Liver (tissue), 9 donors: ENCODE data around the gene KATNB1. TPM values are rescaled to one million over a fixed set of nuclear protein-coding genes. Genes with fewer than 3 reads are reported as not detected.

ENCODE experiments used
- DNase-seq: peaks from one replicate; pipeline ENCODE4 v3.0.0-alpha.2; 2017; ENCODE audit warnings: low spot score
- H3K27ac ChIP-seq, 2 donors: one replicate each; pipeline ENCODE4 v1.7.0; 2013; ENCODE audit warnings: inconsistent platforms in 2 of 2, low read length in 2 of 2, control low read depth in 1 of 2, low read depth in 1 of 2, mild to moderate bottlenecking in 1 of 2
- H3K27me3 ChIP-seq, 4 donors: one replicate each; pipeline versions ENCODE4 v1.6.1 to v1.7.0; 2013; ENCODE audit warnings: low read length in 3 of 4, inconsistent platforms in 1 of 4, mild to moderate bottlenecking in 1 of 4, moderate library complexity in 1 of 4; ENCODE audit not compliant: control insufficient read depth in 4 of 4, insufficient read depth in 4 of 4
- H3K36me3 ChIP-seq, 4 donors: one replicate each; pipeline versions ENCODE4 v1.6.1 to v1.7.0; 2013; ENCODE audit warnings: low read length in 3 of 4, mild to moderate bottlenecking in 3 of 4, low read depth in 1 of 4, moderate library complexity in 1 of 4; ENCODE audit not compliant: control insufficient read depth in 4 of 4, insufficient read depth in 3 of 4
- H3K4me1 ChIP-seq, 4 donors: one replicate each; pipeline versions ENCODE4 v1.6.1 to v1.7.0; 2013; ENCODE audit warnings: low read length in 3 of 4, mild to moderate bottlenecking in 3 of 4, moderate library complexity in 1 of 4; ENCODE audit not compliant: control insufficient read depth in 4 of 4, insufficient read depth in 4 of 4
- H3K4me3 ChIP-seq, 3 donors: one replicate each; pipeline versions ENCODE4 v1.6.1 to v1.7.0; 2013; ENCODE audit warnings: low read length in 3 of 3, control low read depth in 1 of 3, low read depth in 1 of 3, mild to moderate bottlenecking in 1 of 3
- H3K9ac ChIP-seq, 2 donors: one replicate each; pipeline ENCODE4 v1.7.0; 2013; ENCODE audit warnings: low read length in 2 of 2, mild to moderate bottlenecking in 2 of 2, moderate library complexity in 2 of 2, control low read depth in 1 of 2, low read depth in 1 of 2
- H3K9me3 ChIP-seq, 4 donors: one replicate each; pipeline versions ENCODE4 v1.6.1 to v1.7.0; 2013; ENCODE audit warnings: low read length in 3 of 4; ENCODE audit not compliant: control insufficient read depth in 4 of 4
- FOXA1 ChIP-seq: IDR thresholded peaks from 2 replicates; pipeline ENCODE4 v1.6.1; 2016; ENCODE audit warnings: antibody characterized with exemption
- FOXA2 ChIP-seq: IDR thresholded peaks from 2 replicates; pipeline ENCODE4 v1.6.1; 2016; ENCODE audit warnings: antibody characterized with exemption
- GABPA ChIP-seq, 2 donors: IDR thresholded peaks in 1 of 2; conservative IDR thresholded peaks in 1 of 2; 2 replicates each; pipeline ENCODE4 v1.6.1; 2016; ENCODE audit warnings: antibody characterized with exemption in 2 of 2, mild to moderate bottlenecking in 1 of 2, moderate library complexity in 1 of 2
- HNF4A ChIP-seq, 2 donors: conservative IDR thresholded peaks; 2 replicates each; pipeline ENCODE4 v1.6.1; 2016; ENCODE audit warnings: antibody characterized with exemption in 2 of 2, mild to moderate bottlenecking in 2 of 2
- HNF4G ChIP-seq: IDR thresholded peaks from 2 replicates; pipeline ENCODE4 v1.6.1; 2016; ENCODE audit warnings: antibody characterized with exemption
- NR2F2 ChIP-seq: IDR thresholded peaks from 2 replicates; pipeline ENCODE4 v1.6.1; 2016; ENCODE audit warnings: antibody characterized with exemption
- RAD21 ChIP-seq, 2 donors: IDR thresholded peaks; 2 replicates each; pipeline ENCODE4 v1.6.1; 2016; ENCODE audit warnings: antibody characterized with exemption in 2 of 2, mild to moderate bottlenecking in 2 of 2
- RXRA ChIP-seq, 2 donors: IDR thresholded peaks; 2 replicates each; pipeline ENCODE4 v1.6.1; 2017 to 2018; ENCODE audit warnings: antibody characterized with exemption in 2 of 2, mild to moderate bottlenecking in 1 of 2
- SP1 ChIP-seq: IDR thresholded peaks from 2 replicates; pipeline ENCODE4 v1.6.1; 2018; ENCODE audit warnings: antibody characterized with exemption, mild to moderate bottlenecking
- YY1 ChIP-seq: IDR thresholded peaks from 2 replicates; pipeline ENCODE4 v1.6.1; 2016; ENCODE audit warnings: antibody characterized with exemption, mild to moderate bottlenecking
- WGBS: extraction: QIAGEN DNeasy Blood & Tissue Kit; methylation state at CpG from one replicate; pipeline ENCODE4 v1.1.7; 2013; 5-methylcytosine and 5-hydroxymethylcytosine counted together
- polyA plus RNA-seq, 2 donors: library from polyadenylated mRNA; stranded (reverse) in 1 of 2; unstranded in 1 of 2; fragments of 200-250 nt in 1 of 2; fragments of >200 nt in 1 of 2; fragmentation: Nextera tagmentation in 1 of 2; extraction: Ambion mirVana in 1 of 2; gene quantifications; one replicate each; pipeline versions ENCODE4 v1.2.1 to v1.2.3, GENCODE V29; 2013 to 2015
- total RNA-seq, 2 donors: library from RNA; depleted of rRNA; stranded (reverse); fragments of >200 nt; gene quantifications; one replicate each; pipeline ENCODE4 v1.2.3, GENCODE V29; 2014
- TF ChIP-seq, protein P1 (sequence below): IDR thresholded peaks from 2 replicates; pipeline ENCODE4 v1.6.1; 2016; ENCODE audit warnings: antibody characterized with exemption
- TF ChIP-seq, protein P2 (sequence below): IDR thresholded peaks from 2 replicates; pipeline ENCODE4 v1.6.1; 2016; ENCODE audit warnings: antibody characterized with exemption, mild to moderate bottlenecking
- TF ChIP-seq, protein P3 (sequence below): fragments of 150-350 bp; IDR thresholded peaks from 2 replicates; pipeline ENCODE4 v1.5.1; 2017; ENCODE audit warnings: improper control_type of control experiment, low read depth, low read length; ENCODE audit not compliant: missing input control
- donor health status: healthy.
- donor health status: healthy.
- donor health status: healthy.
- donor health status: healthy.
- donor health status: healthy.

Gene KATNB1
- total and polyA plus RNA-seq, 4 donors: 4.5 to 16.4 (median 7.5) TPM

DNA sequence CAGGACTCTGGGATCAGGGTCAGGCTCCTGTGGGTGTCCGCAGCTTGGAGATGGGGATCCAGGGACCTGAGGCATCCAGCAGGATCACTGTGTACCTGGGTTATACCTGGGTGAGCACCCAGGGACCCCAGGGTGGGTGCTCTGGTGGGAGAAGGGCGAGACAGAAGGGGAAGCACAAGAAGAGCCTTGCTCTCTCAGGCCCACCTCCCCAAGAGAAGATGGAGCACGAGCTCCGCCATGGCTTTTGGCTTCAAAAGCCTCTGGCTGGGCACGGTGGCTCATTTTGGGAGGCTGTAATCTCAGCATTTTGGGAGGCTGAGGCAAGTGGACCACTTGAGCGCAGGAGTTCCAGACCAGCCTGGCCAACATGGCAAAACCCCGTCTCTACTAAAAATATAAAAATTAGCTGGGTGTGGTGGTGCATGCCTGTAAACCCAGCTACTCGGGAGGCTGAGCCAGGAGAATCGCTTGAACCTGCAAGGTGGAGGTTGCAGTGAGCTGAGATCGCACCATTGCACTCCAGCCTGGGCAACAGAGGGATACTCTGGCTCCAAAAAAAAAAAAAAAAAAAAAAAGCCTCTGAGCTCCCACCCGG, 32.1 kb upstream of the KATNB1 start:
- no peaks in the 10 kb centered on the region for H3K9me3 ChIP-seq
- H3K4me3 ChIP-seq: no peak overlapping the region
- TF ChIP-seq NR2F2: no peak
- no peak for TF ChIP-seq SP1
- TF ChIP-seq RXRA (IDR thresholded peaks at IDR 0.05): no peak
- no peak for TF ChIP-seq HNF4A (conservative IDR thresholded peaks at IDR 0.05)
- no peak for TF ChIP-seq HNF4G
- no peaks in the 10 kb centered on the region for H3K36me3 ChIP-seq
- H3K27ac ChIP-seq: no peak overlapping the region
- WGBS: 67% methylated on average over 11 of the region's 11 CpGs
- H3K9ac ChIP-seq: no peak overlapping the region
- H3K27me3 ChIP-seq: no peaks in the 10 kb centered on the region
- H3K4me1 ChIP-seq: peaks cover 6 to 26% (median 23%) of the 10 kb centered on the region in 4 donors
- no peak for DNase-seq

DNA sequence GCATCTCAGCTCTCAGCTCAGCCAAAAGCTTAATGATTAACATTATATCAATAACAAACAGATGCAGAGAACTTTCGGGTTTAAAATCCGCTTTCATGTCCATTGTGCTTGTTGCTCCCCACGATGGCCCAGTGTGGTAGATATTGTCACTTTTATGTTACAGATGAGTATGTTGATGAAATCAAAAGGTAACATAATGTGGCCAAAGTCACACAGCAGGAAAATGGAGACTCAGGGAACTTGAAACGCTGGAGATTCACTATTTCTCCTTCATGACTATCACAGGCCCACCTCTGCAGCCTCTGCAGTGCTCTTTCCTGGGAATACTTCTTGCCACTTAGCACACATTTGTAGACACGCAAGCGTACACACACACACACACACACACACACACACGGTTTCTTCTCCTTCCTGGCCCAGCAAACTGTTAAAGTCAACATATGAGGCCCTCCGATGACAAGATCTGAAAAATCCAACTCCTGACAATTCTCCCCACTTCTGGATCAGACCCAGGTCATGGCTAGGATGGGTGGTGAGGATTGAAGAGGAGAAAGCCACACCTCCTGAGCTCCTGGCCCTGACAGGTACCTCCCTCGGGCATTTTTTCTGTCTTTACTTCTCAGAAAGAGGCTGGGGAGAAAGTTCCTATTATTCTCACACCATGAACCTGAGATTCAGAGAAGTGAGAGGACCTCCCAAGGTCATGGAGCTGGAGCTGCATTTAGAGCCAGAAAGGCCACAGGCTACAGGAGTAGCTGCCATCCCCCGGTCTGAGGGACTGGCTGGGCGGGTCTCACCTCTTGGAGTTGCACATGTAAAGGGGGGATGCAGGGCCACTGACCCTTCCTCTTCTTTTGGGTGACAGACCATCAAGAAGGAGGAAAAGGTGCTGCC, 31.3 kb upstream of the KATNB1 start:
- H3K27me3 ChIP-seq: no peaks in the 10 kb centered on the region
- TF ChIP-seq FOXA2: peak; percentile 90
- TF ChIP-seq SP1: peak; percentile 73
- peak; percentile 46 to 66 for TF ChIP-seq HNF4A (conservative IDR thresholded peaks at IDR 0.05)
- TF ChIP-seq, protein P1, sequence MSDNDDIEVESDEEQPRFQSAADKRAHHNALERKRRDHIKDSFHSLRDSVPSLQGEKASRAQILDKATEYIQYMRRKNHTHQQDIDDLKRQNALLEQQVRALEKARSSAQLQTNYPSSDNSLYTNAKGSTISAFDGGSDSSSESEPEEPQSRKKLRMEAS: no peak
- TF ChIP-seq RAD21 (IDR thresholded peaks at IDR 0.05): peak; percentile 16 to 43
- peak; percentile 88 for TF ChIP-seq YY1
- peak; percentile 68 for TF ChIP-seq FOXA1
- TF ChIP-seq RXRA (IDR thresholded peaks at IDR 0.05): peak in 1 of 2 donors; percentile 64
- TF ChIP-seq, protein P2, sequence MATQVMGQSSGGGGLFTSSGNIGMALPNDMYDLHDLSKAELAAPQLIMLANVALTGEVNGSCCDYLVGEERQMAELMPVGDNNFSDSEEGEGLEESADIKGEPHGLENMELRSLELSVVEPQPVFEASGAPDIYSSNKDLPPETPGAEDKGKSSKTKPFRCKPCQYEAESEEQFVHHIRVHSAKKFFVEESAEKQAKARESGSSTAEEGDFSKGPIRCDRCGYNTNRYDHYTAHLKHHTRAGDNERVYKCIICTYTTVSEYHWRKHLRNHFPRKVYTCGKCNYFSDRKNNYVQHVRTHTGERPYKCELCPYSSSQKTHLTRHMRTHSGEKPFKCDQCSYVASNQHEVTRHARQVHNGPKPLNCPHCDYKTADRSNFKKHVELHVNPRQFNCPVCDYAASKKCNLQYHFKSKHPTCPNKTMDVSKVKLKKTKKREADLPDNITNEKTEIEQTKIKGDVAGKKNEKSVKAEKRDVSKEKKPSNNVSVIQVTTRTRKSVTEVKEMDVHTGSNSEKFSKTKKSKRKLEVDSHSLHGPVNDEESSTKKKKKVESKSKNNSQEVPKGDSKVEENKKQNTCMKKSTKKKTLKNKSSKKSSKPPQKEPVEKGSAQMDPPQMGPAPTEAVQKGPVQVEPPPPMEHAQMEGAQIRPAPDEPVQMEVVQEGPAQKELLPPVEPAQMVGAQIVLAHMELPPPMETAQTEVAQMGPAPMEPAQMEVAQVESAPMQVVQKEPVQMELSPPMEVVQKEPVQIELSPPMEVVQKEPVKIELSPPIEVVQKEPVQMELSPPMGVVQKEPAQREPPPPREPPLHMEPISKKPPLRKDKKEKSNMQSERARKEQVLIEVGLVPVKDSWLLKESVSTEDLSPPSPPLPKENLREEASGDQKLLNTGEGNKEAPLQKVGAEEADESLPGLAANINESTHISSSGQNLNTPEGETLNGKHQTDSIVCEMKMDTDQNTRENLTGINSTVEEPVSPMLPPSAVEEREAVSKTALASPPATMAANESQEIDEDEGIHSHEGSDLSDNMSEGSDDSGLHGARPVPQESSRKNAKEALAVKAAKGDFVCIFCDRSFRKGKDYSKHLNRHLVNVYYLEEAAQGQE: peak; percentile 71
- TF ChIP-seq, protein P3, sequence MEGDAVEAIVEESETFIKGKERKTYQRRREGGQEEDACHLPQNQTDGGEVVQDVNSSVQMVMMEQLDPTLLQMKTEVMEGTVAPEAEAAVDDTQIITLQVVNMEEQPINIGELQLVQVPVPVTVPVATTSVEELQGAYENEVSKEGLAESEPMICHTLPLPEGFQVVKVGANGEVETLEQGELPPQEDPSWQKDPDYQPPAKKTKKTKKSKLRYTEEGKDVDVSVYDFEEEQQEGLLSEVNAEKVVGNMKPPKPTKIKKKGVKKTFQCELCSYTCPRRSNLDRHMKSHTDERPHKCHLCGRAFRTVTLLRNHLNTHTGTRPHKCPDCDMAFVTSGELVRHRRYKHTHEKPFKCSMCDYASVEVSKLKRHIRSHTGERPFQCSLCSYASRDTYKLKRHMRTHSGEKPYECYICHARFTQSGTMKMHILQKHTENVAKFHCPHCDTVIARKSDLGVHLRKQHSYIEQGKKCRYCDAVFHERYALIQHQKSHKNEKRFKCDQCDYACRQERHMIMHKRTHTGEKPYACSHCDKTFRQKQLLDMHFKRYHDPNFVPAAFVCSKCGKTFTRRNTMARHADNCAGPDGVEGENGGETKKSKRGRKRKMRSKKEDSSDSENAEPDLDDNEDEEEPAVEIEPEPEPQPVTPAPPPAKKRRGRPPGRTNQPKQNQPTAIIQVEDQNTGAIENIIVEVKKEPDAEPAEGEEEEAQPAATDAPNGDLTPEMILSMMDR: no peak
- TF ChIP-seq GABPA (IDR thresholded peaks at IDR 0.05 in 1 of 2, conservative IDR thresholded peaks at IDR 0.05 in 1 of 2): no peak
- peak overlapping the region in 1 of 2 donors; percentile 60 for H3K9ac ChIP-seq
- H3K4me1 ChIP-seq: peaks cover 6 to 26% (median 23%) of the 10 kb centered on the region in 4 donors
- H3K4me3 ChIP-seq: no peak overlapping the region
- 35% methylated on average over 11 of the region's 11 CpGs for WGBS
- no peak for DNase-seq
- no peaks in the 10 kb centered on the region for H3K9me3 ChIP-seq
- H3K27ac ChIP-seq: peak overlapping the region; percentile 75 to 79
- no peaks in the 10 kb centered on the region for H3K36me3 ChIP-seq
